Chondrocyte (in vitro differentiated cells): ENCODE measurements around the gene ACE. TPM values are rescaled to one million over a fixed set of nuclear protein-coding genes. Genes with fewer than 3 reads are reported as not detected.
A peak's percentile ranks its signal among the peaks of the same experiment; 100 is the strongest.

Experiments
- DNase-seq: peaks from one replicate; pipeline ENCODE4 v3.0.0; 2021; ENCODE audit warnings: mixed read lengths, low spot score
- H3K27ac Mint-ChIP-seq: one replicate; pipeline ENCODE4 v1.8.0; 2021; ENCODE audit warnings: mild to moderate bottlenecking, moderate library complexity, mixed read lengths; ENCODE audit not compliant: unreplicated experiment
- H3K27me3 Mint-ChIP-seq: 2 replicates; pipeline ENCODE4 v1.8.0; 2021; ENCODE audit warnings: low read depth, mixed read lengths
- H3K36me3 Mint-ChIP-seq: 2 replicates; pipeline ENCODE4 v1.8.0; 2021; ENCODE audit warnings: low read depth, mixed read lengths
- H3K4me1 Mint-ChIP-seq: 2 replicates; pipeline ENCODE4 v1.8.0; 2021; ENCODE audit warnings: low read depth, mild to moderate bottlenecking, mixed read lengths
- H3K4me3 Mint-ChIP-seq: one replicate; pipeline ENCODE4 v1.8.0; 2021; ENCODE audit warnings: mild to moderate bottlenecking, moderate library complexity, mixed read lengths; ENCODE audit not compliant: unreplicated experiment
- H3K9me3 Mint-ChIP-seq: 2 replicates; pipeline ENCODE4 v1.8.0; 2021; ENCODE audit warnings: low read depth, mixed read lengths
- CTCF ChIP-seq: fragments of 200-600 bp; sonication (generic); IDR thresholded peaks from 2 replicates; pipeline ENCODE4 v1.5.0; 2021; ENCODE audit warnings: antibody characterized with exemption, mild to moderate bottlenecking, moderate library complexity
- total RNA-seq: library from RNA; stranded (reverse); gene quantifications from 3 replicates; pipeline ENCODE4 v1.2.1, GENCODE V29; 2021

The ACE gene
- total RNA-seq, 1 donor from 2014 or later: 0.52 TPM

GRCh38 chr17:63542218-63542545, 65.3 kb downstream of the ACE start:
- DNase-seq: no peak
- Mint-ChIP-seq H3K36me3 (no peaks in the 10 kb centered on the region), H3K27me3 (peaks cover 13% of the 10 kb centered on the region), H3K4me3 (no peak overlapping the region), H3K4me1 (no peaks in the 10 kb centered on the region), H3K27ac (no peak overlapping the region), H3K9me3 (no peaks in the 10 kb centered on the region)
- TF ChIP-seq CTCF: no peak

GRCh38 chr17:63542942-63543821, 66.3 kb downstream of the ACE start:
- H3K36me3 Mint-ChIP-seq: no peaks in the 10 kb centered on the region
- H3K4me1 Mint-ChIP-seq: no peaks in the 10 kb centered on the region
- H3K27me3 Mint-ChIP-seq: peaks cover 13% of the 10 kb centered on the region
- no peak overlapping the region for H3K27ac Mint-ChIP-seq
- no peaks in the 10 kb centered on the region for H3K9me3 Mint-ChIP-seq
- no peak for TF ChIP-seq CTCF
- DNase-seq: peak; percentile 86
- no peak overlapping the region for H3K4me3 Mint-ChIP-seq

DNA sequence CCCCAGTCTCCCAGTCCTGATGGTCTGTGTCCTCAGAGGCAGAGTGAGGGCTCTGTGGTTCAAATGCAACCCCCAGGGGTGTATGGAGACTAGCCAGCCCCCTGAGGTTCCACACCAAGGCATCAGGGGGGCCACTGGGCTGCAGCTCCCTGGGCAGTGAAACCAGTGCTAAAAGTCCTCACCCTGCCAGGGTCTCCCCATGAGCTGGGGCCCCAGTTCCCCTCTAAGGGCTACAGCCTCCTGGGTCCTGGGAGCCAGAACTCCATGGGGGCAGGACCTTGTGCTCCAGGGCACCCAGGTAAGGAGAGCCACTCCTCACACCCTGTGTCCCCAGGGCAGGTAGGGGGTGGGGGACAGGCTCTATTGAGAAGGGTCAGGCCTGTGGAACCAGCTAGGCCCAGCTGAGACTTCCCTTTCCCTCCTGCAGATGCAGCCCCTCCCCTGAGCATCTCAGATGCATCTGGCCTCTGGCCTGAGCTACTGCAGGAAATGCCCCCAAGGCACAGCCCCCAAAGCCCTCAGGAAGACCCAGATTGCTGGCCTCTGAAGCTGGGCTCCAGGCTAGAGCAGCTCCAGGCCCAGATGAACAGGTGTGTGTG, 67.1 kb downstream of the ACE start:
- no peaks in the 10 kb centered on the region for H3K36me3 Mint-ChIP-seq
- TF ChIP-seq CTCF: no peak
- no peaks in the 10 kb centered on the region for H3K9me3 Mint-ChIP-seq
- peaks cover 11% of the 10 kb centered on the region for H3K27me3 Mint-ChIP-seq
- H3K27ac Mint-ChIP-seq: no peak overlapping the region
- H3K4me1 Mint-ChIP-seq: no peaks in the 10 kb centered on the region
- H3K4me3 Mint-ChIP-seq: no peak overlapping the region
- peak; percentile 68 for DNase-seq

GRCh38 chr17:63544467-63545301, 67.8 kb downstream of the ACE start:
- TF ChIP-seq CTCF: no peak
- H3K27me3 Mint-ChIP-seq: peaks cover 4% of the 10 kb centered on the region
- H3K27ac Mint-ChIP-seq: no peak overlapping the region
- DNase-seq: peak; percentile 86
- peaks cover 5% of the 10 kb centered on the region for H3K4me1 Mint-ChIP-seq
- no peaks in the 10 kb centered on the region for H3K9me3 Mint-ChIP-seq
- no peak overlapping the region for H3K4me3 Mint-ChIP-seq
- no peaks in the 10 kb centered on the region for H3K36me3 Mint-ChIP-seq
